Keratinocyte (primary cell): Measurements from ENCODE around the gene PSTPIP2. TPM values are rescaled to one million over a fixed set of nuclear protein-coding genes. Genes with fewer than 3 reads are reported as not detected.

ENCODE experiments used
- DNase-seq: peaks from one replicate; pipeline ENCODE4 v3.0.0-alpha.2; 2011; ENCODE audit warnings: low read depth, missing footprints, low spot score
- FAIRE-seq: peaks from 2 replicates; lab custom pipeline; 2011; peaks lifted over from hg19 to GRCh38; lab: Jason Lieb, UNC
- H2AFZ ChIP-seq: 2 replicates; pipeline ENCODE4 v1.6.0; 2012; ENCODE audit warnings: low read length, control low read depth, inconsistent platforms; ENCODE audit not compliant: control insufficient read depth
- H3K27ac ChIP-seq: 2 replicates; pipeline ENCODE4 v1.5.1; 2011; ENCODE audit warnings: low read length; ENCODE audit not compliant: control insufficient read depth, insufficient read depth
- H3K27me3 ChIP-seq: 3 replicates; pipeline ENCODE4 v1.6.0; 2011; ENCODE audit warnings: low read length; ENCODE audit not compliant: control insufficient read depth, insufficient read depth; ENCODE audit errors: extremely low read depth
- H3K36me3 ChIP-seq, 2 experiments: 2 replicates in 1 of 2; 3 replicates in 1 of 2; pipeline ENCODE4 v1.5.1; 2011; ENCODE audit warnings: low read length in 2 of 2, mild to moderate bottlenecking in 1 of 2; ENCODE audit not compliant: control insufficient read depth in 2 of 2, insufficient read depth in 2 of 2; ENCODE audit errors: extremely low read depth in 1 of 2
- H3K4me1 ChIP-seq: 3 replicates; pipeline ENCODE4 v1.5.1; 2011; ENCODE audit warnings: low read length; ENCODE audit not compliant: control insufficient read depth, insufficient read depth; ENCODE audit errors: extremely low read depth
- H3K4me2 ChIP-seq: 3 replicates; pipeline ENCODE4 v1.6.0; 2011; ENCODE audit warnings: low read depth, low read length; ENCODE audit not compliant: control insufficient read depth, insufficient read depth; ENCODE audit errors: extremely low read depth
- H3K4me3 ChIP-seq, 3 experiments: fragments of 200-600 bp in 1 of 3; sonication (generic) in 1 of 3; 2 replicates in 2 of 3; 3 replicates in 1 of 3; pipeline ENCODE4 v1.5.1; 2011 to 2016; ENCODE audit warnings: low read length in 3 of 3, mild to moderate bottlenecking in 3 of 3, control low read depth in 2 of 3, inconsistent platforms in 1 of 3, low read depth in 1 of 3, mixed read lengths in 1 of 3, mixed run types in 1 of 3, moderate library complexity in 1 of 3; ENCODE audit not compliant: control insufficient read depth in 2 of 3, insufficient read depth in 2 of 3; ENCODE audit errors: extremely low read depth in 1 of 3
- H3K79me2 ChIP-seq: 2 replicates; pipeline ENCODE4 v1.6.0; 2012; ENCODE audit warnings: low read length; ENCODE audit not compliant: control insufficient read depth, insufficient read depth
- H3K9ac ChIP-seq: 3 replicates; pipeline ENCODE4 v1.6.0; 2011; ENCODE audit warnings: low read length; ENCODE audit not compliant: control insufficient read depth, insufficient read depth; ENCODE audit errors: extremely low read depth
- H3K9me1 ChIP-seq: 3 replicates; pipeline ENCODE4 v1.6.0; 2011; ENCODE audit warnings: low read length; ENCODE audit not compliant: control insufficient read depth, insufficient read depth; ENCODE audit errors: extremely low read depth
- H3K9me3 ChIP-seq: 2 replicates; pipeline ENCODE4 v1.5.1; 2012; ENCODE audit warnings: low read depth, low read length; ENCODE audit not compliant: control insufficient read depth
- H4K20me1 ChIP-seq: 3 replicates; pipeline ENCODE4 v1.6.0; 2011; ENCODE audit warnings: low read length; ENCODE audit not compliant: control insufficient read depth, insufficient read depth; ENCODE audit errors: extremely low read depth
- CTCF ChIP-seq, 3 experiments: IDR thresholded peaks in 1 of 3; conservative IDR thresholded peaks in 1 of 3; optimal IDR thresholded peaks in 1 of 3; 2 replicates in 2 of 3; 3 replicates in 1 of 3; pipeline versions ENCODE3 to v1.5.1; 2011; ENCODE audit warnings: low read length in 3 of 3, mild to moderate bottlenecking in 3 of 3, moderate library complexity in 2 of 3, control low read depth in 1 of 3, inconsistent platforms in 1 of 3; ENCODE audit not compliant: insufficient read depth in 2 of 3; ENCODE audit errors: extremely low read depth in 1 of 3
- EZH2 ChIP-seq: IDR thresholded peaks from one replicate; pipeline ENCODE4 v1.6.1; 2012; ENCODE audit warnings: inconsistent platforms, mild to moderate bottlenecking, low read length, moderate library complexity
- dilution Hi-C: fragments of 300-500 bp; cut with MboI; formaldehyde crosslinking; loops from one replicate; pipeline ENCODE4 v1.7.0; 2020; ENCODE audit warnings: low sequenced_read_pairs; ENCODE audit not compliant: extremely low pct_ligation_motif_present
- polyA minus RNA-seq, 3 experiments: library from RNA; depleted of rRNA, polyadenylated mRNA; stranded (reverse); fragments of >200 nt; gene quantifications; 1 replicate in 1 of 3; 2 replicates in 1 of 3; 3 replicates in 1 of 3; pipeline ENCODE4 v1.2.3, GENCODE V29; 2011
- polyA plus RNA-seq, 5 experiments: library from polyadenylated mRNA; depleted of rRNA in 3 of 5; stranded (reverse) in 3 of 5; stranded (forward) in 1 of 5; unstranded in 1 of 5; fragments of >200 nt; gene quantifications; 1 replicate in 1 of 5; 2 replicates in 3 of 5; 3 replicates in 1 of 5; pipeline versions ENCODE4 v1.2.1 to v1.2.3, GENCODE V29; 2011 to 2012; ENCODE audit warnings: missing spikeins in 2 of 5, low read depth in 1 of 5, low replicate concordance in 1 of 5

Gene PSTPIP2
- polyA plus RNA-seq (15.4 to 30.8 TPM (median 27.3 TPM) in 3 replicates), polyA minus RNA-seq (13.2 to 21.0 TPM (median 18.3 TPM) in 3 replicates)
- 40.5 TPM for polyA plus RNA-seq (2011; ENCODE audit: low read depth)
- 18.2 and 30.9 TPM in 2 replicates for polyA plus RNA-seq (2011; cell fraction: cytosol; rRNA removed)
- 22.3 and 24.0 TPM in 2 replicates for polyA plus RNA-seq (2011; cell fraction: nucleus; rRNA removed)
- 12.7 and 20.7 TPM in 2 replicates for polyA plus RNA-seq (2012; ENCODE audit: low replicate concordance)
- 29.9 TPM for polyA minus RNA-seq (2011; cell fraction: cytosol; rRNA and poly(A)+ RNA removed)
- polyA minus RNA-seq (2011; cell fraction: nucleus; rRNA and poly(A)+ RNA removed), result 11.1 and 19.5 TPM in 2 replicates

GRCh38 chr18:46071653-46072375 is at the start of gene PSTPIP2:
TSS of gene PSTPIP2 (minus strand) at chr18:46072260. CDS start at chr18:46072188, 72 bp downstream.
- H3K4me3 ChIP-seq, result peak within 1 kb of the TSS; percentile 73 to 91 (median 89)
- H3K4me2 ChIP-seq, result peak within 1 kb of the TSS; percentile 94
- TF ChIP-seq EZH2 (no peak), CTCF (optimal IDR thresholded peaks at IDR 0.05 in 1 of 3, IDR thresholded peaks at IDR 0.05 in 1 of 3, conservative IDR thresholded peaks at IDR 0.05 in 1 of 3; ENCODE audit: extremely low read depth in 1 of 3, insufficient read depth in 2 of 3, low read length in 3 of 3) (no peak)
- peaks cover 37% of the 10 kb centered on the region for H3K79me2 ChIP-seq
- H4K20me1 ChIP-seq, result no peaks in the 10 kb centered on the region
- no peak for DNase-seq
- no peaks in the 10 kb centered on the region for H3K9me1 ChIP-seq
- no peaks in the 10 kb centered on the region for H3K27me3 ChIP-seq
- FAIRE-seq, result no peak
- dilution Hi-C loops, result no loop called here
- H2AFZ ChIP-seq, result peak within 1 kb of the TSS; percentile 80
- no peaks in the 10 kb centered on the region for H3K9me3 ChIP-seq
- H3K4me1 ChIP-seq, result peaks cover 32% of the 10 kb centered on the region
- H3K27ac ChIP-seq, result peak within 1 kb of the TSS; percentile 75
- no peaks in the 10 kb centered on the region for H3K36me3 ChIP-seq
- peak within 1 kb of the TSS; percentile 88 for H3K9ac ChIP-seq

- TF ChIP-seq EZH2 (no peak), CTCF (optimal IDR thresholded peaks at IDR 0.05 in 1 of 3, IDR thresholded peaks at IDR 0.05 in 1 of 3, conservative IDR thresholded peaks at IDR 0.05 in 1 of 3; ENCODE audit: extremely low read depth in 1 of 3, insufficient read depth in 2 of 3, low read length in 3 of 3) (no peak)
- dilution Hi-C loops, result no loop called here
- H3K36me3 ChIP-seq, result no peaks in the 10 kb centered on the region
These were observed 41.7 kb upstream of the PSTPIP2 start for GRCh38 chr18:46113751-46114150.

More at GRCh38 chr18:46113751-46114150, 41.7 kb upstream of the PSTPIP2 start:
- FAIRE-seq (no peak), DNase-seq (no peak)
- no peaks in the 10 kb centered on the region for H3K9me3 ChIP-seq
- no peaks in the 10 kb centered on the region for H3K27me3 ChIP-seq
- no peaks in the 10 kb centered on the region for H3K9me1 ChIP-seq
- H3K4me1 ChIP-seq, result peaks cover 3% of the 10 kb centered on the region
- no peak overlapping the region for H3K4me3 ChIP-seq
- no peak overlapping the region for H3K27ac ChIP-seq
- H3K4me2 ChIP-seq, result no peak overlapping the region
- H2AFZ ChIP-seq, result no peak overlapping the region
- H3K79me2 ChIP-seq, result no peaks in the 10 kb centered on the region
- H4K20me1 ChIP-seq, result no peaks in the 10 kb centered on the region
- no peak overlapping the region for H3K9ac ChIP-seq
